WERI-Rb-1 (cell line): Measurements from ENCODE around the gene SPATA1.
"Not testable (repeated sequence)": the region's sequence is repeated elsewhere in the genome, so short reads cannot be mapped to it uniquely, and the experiment has no call there.

ENCODE experiments used
- DNase-seq: peaks from one replicate; pipeline ENCODE4 v3.0.0-alpha.2; 2020
- H3K27ac ChIP-seq: fragments of 250-450 bp; sonication (Bioruptor Pico); 2 replicates; pipeline ENCODE4 v1.5.1; 2020; ENCODE audit warnings: mild to moderate bottlenecking, moderate library complexity
- H3K27me3 ChIP-seq: fragments of 250-450 bp; sonication (Bioruptor Pico); 2 replicates; pipeline ENCODE4 v1.5.1; 2021; ENCODE audit warnings: mild to moderate bottlenecking, low read depth, moderate library complexity; ENCODE audit not compliant: insufficient read depth, severe bottlenecking
- H3K36me3 ChIP-seq: fragments of 250-450 bp; sonication (Bioruptor Pico); 2 replicates; pipeline ENCODE4 v1.5.1; 2020; ENCODE audit warnings: mild to moderate bottlenecking, moderate library complexity
- H3K4me3 ChIP-seq: 2 replicates; pipeline ENCODE4 v1.5.1; 2011; ENCODE audit warnings: low read depth, mild to moderate bottlenecking, control low read depth, low read length
- H3K9me3 ChIP-seq: fragments of 250-450 bp; sonication (Bioruptor Pico); 2 replicates; pipeline ENCODE4 v1.5.1; 2021; ENCODE audit warnings: mild to moderate bottlenecking, moderate library complexity; ENCODE audit not compliant: severe bottlenecking
- CTCF ChIP-seq: IDR thresholded peaks from 2 replicates; pipeline ENCODE4 v1.5.1; 2011; ENCODE audit warnings: low read depth, mild to moderate bottlenecking, control low read depth, inconsistent platforms, low read length

Gene SPATA1

GRCh38 chr1:84505493-84506001 lies 639 bp upstream of the SPATA1 start:
- no peaks in the 10 kb centered on the region for H3K27me3 ChIP-seq
- H3K9me3 ChIP-seq: no peaks in the 10 kb centered on the region
- peaks cover 23% of the 10 kb centered on the region for H3K36me3 ChIP-seq
- TF ChIP-seq CTCF: no peak
- peak overlapping the region; percentile 89 for H3K4me3 ChIP-seq
- DNase-seq: no peak
- peak overlapping the region; percentile 98 for H3K27ac ChIP-seq

GRCh38 chr1:84506729-84507453 lies 705 bp downstream of the SPATA1 start:
- H3K9me3 ChIP-seq: no peaks in the 10 kb centered on the region
- H3K4me3 ChIP-seq: peak overlapping the region; percentile 89
- DNase-seq: no peak
- no peaks in the 10 kb centered on the region for H3K27me3 ChIP-seq
- H3K36me3 ChIP-seq: peaks cover 16% of the 10 kb centered on the region
- H3K27ac ChIP-seq: peak overlapping the region; percentile 98
- TF ChIP-seq CTCF: no peak

GRCh38 chr1:84507887-84508286 lies 1.7 kb downstream of the SPATA1 start:
- not testable (repeated sequence) for DNase-seq, H3K4me3 ChIP-seq, H3K36me3 ChIP-seq, H3K27me3 ChIP-seq, H3K9me3 ChIP-seq, H3K27ac ChIP-seq

- no peak for DNase-seq
- H3K9me3 ChIP-seq: no peaks in the 10 kb centered on the region
- peaks cover 4% of the 10 kb centered on the region for H3K36me3 ChIP-seq
- H3K27me3 ChIP-seq: no peaks in the 10 kb centered on the region
- no peak for TF ChIP-seq CTCF
- H3K27ac ChIP-seq: no peak overlapping the region
- no peak overlapping the region for H3K4me3 ChIP-seq
Observed at GRCh38 chr1:84508510-84508909, 2.3 kb downstream of the SPATA1 start.

GRCh38 chr1:84509029-84509428 lies 2.8 kb downstream of the SPATA1 start:
- no peak for DNase-seq
- Histone ChIP-seq H3K9me3 (no peaks in the 10 kb centered on the region), H3K27ac (no peak overlapping the region), H3K4me3 (no peak overlapping the region), H3K36me3 (peaks cover 4% of the 10 kb centered on the region), H3K27me3 (no peaks in the 10 kb centered on the region)
- no peak for TF ChIP-seq CTCF

- no peak overlapping the region for H3K27ac ChIP-seq
- H3K27me3 ChIP-seq: no peaks in the 10 kb centered on the region
- H3K36me3 ChIP-seq: peaks cover 4% of the 10 kb centered on the region
- H3K4me3 ChIP-seq: no peak overlapping the region
- H3K9me3 ChIP-seq: no peaks in the 10 kb centered on the region
- no peak for DNase-seq
- TF ChIP-seq CTCF: no peak
Observed at GRCh38 chr1:84510165-84510564, 4.0 kb downstream of the SPATA1 start.
